Measurements from ENCODE around the gene TNNI3K.

The TNNI3K gene

GRCh38 chr1:74591949-74592348 is 356.8 kb downstream of the TNNI3K start:
- no peak for TF ChIP-seq CTCF (conservative IDR thresholded peaks at IDR 0.05; ENCODE audit: low read length)
- DNase-seq (ENCODE audit: low read depth), result no peak
- no peak overlapping the region for H3K4me3 ChIP-seq (ENCODE audit: low read length)

GRCh38 chr1:74592580-74593355 is 357.6 kb downstream of the TNNI3K start:
- TF ChIP-seq CTCF (conservative IDR thresholded peaks at IDR 0.05; ENCODE audit: low read length), result no peak
- H3K4me3 ChIP-seq (ENCODE audit: low read length), result no peak overlapping the region
- no peak for DNase-seq (ENCODE audit: low read depth)

All from AG10803 (cell line).